Mesenchymal stem cell (in vitro differentiated cells and primary cell): ENCODE measurements around the gene TPSG1.
A peak's percentile ranks its signal among the peaks of the same experiment; 100 is the strongest.

Source experiments
- DNase-seq: peaks from one replicate; pipeline ENCODE4 v3.0.0-alpha.2; 2013
- H2AFZ ChIP-seq: one replicate; pipeline ENCODE4 v1.6.1; 2013; ENCODE audit warnings: low read depth, mild to moderate bottlenecking, control low read depth, inconsistent platforms, low read length, moderate library complexity
- H2AK5ac ChIP-seq: 2 replicates; pipeline ENCODE4 v1.6.1; 2013; ENCODE audit warnings: low read length, moderate library complexity, mild to moderate bottlenecking, inconsistent platforms; ENCODE audit not compliant: severe bottlenecking
- H2BK120ac ChIP-seq: one replicate; pipeline ENCODE4 v1.6.1; 2013; ENCODE audit warnings: low read depth, mild to moderate bottlenecking, inconsistent platforms, low read length, moderate library complexity
- H2BK12ac ChIP-seq, 2 experiments: one replicate each; pipeline ENCODE4 v1.6.1; 2013; ENCODE audit warnings: inconsistent platforms in 2 of 2, low read length in 2 of 2, mild to moderate bottlenecking in 2 of 2, moderate library complexity in 2 of 2, control low read depth in 1 of 2
- H2BK15ac ChIP-seq: one replicate; pipeline ENCODE4 v1.6.1; 2013; ENCODE audit warnings: mild to moderate bottlenecking, low read depth, inconsistent platforms; ENCODE audit not compliant: poor library complexity, severe bottlenecking
- H2BK5ac ChIP-seq: 2 replicates; pipeline ENCODE4 v1.6.1; 2013; ENCODE audit warnings: low read depth, mild to moderate bottlenecking, low read length, control low read depth, inconsistent platforms; ENCODE audit not compliant: poor library complexity, severe bottlenecking
- H3K14ac ChIP-seq, 2 experiments: one replicate each; pipeline ENCODE4 v1.6.1; 2013; ENCODE audit warnings: inconsistent platforms in 2 of 2, low read length in 2 of 2, control low read depth in 1 of 2, mild to moderate bottlenecking in 1 of 2, moderate library complexity in 1 of 2
- H3K18ac ChIP-seq, 2 experiments: one replicate each; pipeline ENCODE4 v1.6.1; 2013; ENCODE audit warnings: inconsistent platforms in 2 of 2, low read length in 2 of 2, control low read depth in 1 of 2, low read depth in 1 of 2, mild to moderate bottlenecking in 1 of 2
- H3K23ac ChIP-seq, 2 experiments: one replicate each; pipeline ENCODE4 v1.6.1; 2013; ENCODE audit warnings: inconsistent platforms in 2 of 2, low read length in 2 of 2, mild to moderate bottlenecking in 2 of 2, moderate library complexity in 2 of 2, control low read depth in 1 of 2
- H3K27ac ChIP-seq: 2 replicates; pipeline ENCODE4 v1.5.1; 2013; ENCODE audit warnings: mild to moderate bottlenecking, moderate library complexity, low read length, control low read depth, inconsistent platforms; ENCODE audit not compliant: poor library complexity, severe bottlenecking
- H3K27me3 ChIP-seq, 2 experiments: 2 replicates each; pipeline versions ENCODE4 v1.6.1 to v1.7.0; 2013; ENCODE audit warnings: low read length in 2 of 2, mild to moderate bottlenecking in 2 of 2, moderate library complexity in 2 of 2, control low read depth in 1 of 2, inconsistent platforms in 1 of 2; ENCODE audit not compliant: control insufficient read depth in 1 of 2, insufficient read depth in 1 of 2
- H3K36me3 ChIP-seq, 2 experiments: 2 replicates each; pipeline versions ENCODE4 v1.6.1 to v1.7.0; 2013; ENCODE audit warnings: low read length in 2 of 2, control low read depth in 1 of 2, inconsistent platforms in 1 of 2, low read depth in 1 of 2, mild to moderate bottlenecking in 1 of 2; ENCODE audit not compliant: insufficient read depth in 2 of 2, control insufficient read depth in 1 of 2
- H3K4ac ChIP-seq, 2 experiments: one replicate each; pipeline ENCODE4 v1.6.1; 2013; ENCODE audit warnings: inconsistent platforms in 2 of 2, low read length in 2 of 2, mild to moderate bottlenecking in 2 of 2, moderate library complexity in 2 of 2, control low read depth in 1 of 2, low read depth in 1 of 2
- H3K4me1 ChIP-seq: 2 replicates; pipeline ENCODE4 v1.6.1; 2013; ENCODE audit warnings: low read depth, low read length, control low read depth; ENCODE audit not compliant: control insufficient read depth, insufficient read depth
- H3K4me2 ChIP-seq: 2 replicates; pipeline ENCODE4 v1.6.1; 2013; ENCODE audit warnings: low read length, mild to moderate bottlenecking, inconsistent platforms; ENCODE audit not compliant: poor library complexity, severe bottlenecking
- H3K4me3 ChIP-seq, 2 experiments: 2 replicates each; pipeline versions ENCODE4 v1.5.1 to v1.7.0; 2013; ENCODE audit warnings: low read length in 2 of 2, mild to moderate bottlenecking in 2 of 2, control low read depth in 1 of 2, low read depth in 1 of 2; ENCODE audit not compliant: insufficient read depth in 1 of 2
- H3K79me1 ChIP-seq: replicated peaks from 2 replicates; pipeline ENCODE4 v1.6.1; 2013; ENCODE audit warnings: mild to moderate bottlenecking, control low read depth, low read length, inconsistent platforms; ENCODE audit not compliant: poor library complexity, severe bottlenecking
- H3K9ac ChIP-seq: 2 replicates; pipeline ENCODE4 v1.7.0; 2013; ENCODE audit warnings: mild to moderate bottlenecking, low read length, moderate library complexity
- H3K9me3 ChIP-seq: 2 replicates; pipeline ENCODE4 v1.7.0; 2013; ENCODE audit warnings: mild to moderate bottlenecking, low read length; ENCODE audit not compliant: control insufficient read depth
- H4K8ac ChIP-seq: one replicate; pipeline ENCODE4 v1.6.1; 2013; ENCODE audit warnings: inconsistent platforms, mild to moderate bottlenecking, low read length, moderate library complexity
- H4K91ac ChIP-seq: one replicate; pipeline ENCODE4 v1.6.1; 2013; ENCODE audit warnings: mild to moderate bottlenecking, low read length, inconsistent platforms
- WGBS: methylation state at CpG from one replicate; pipeline ENCODE4 v1.1.7; 2013; ENCODE audit warnings: mixed read lengths; 5-methylcytosine and 5-hydroxymethylcytosine counted together

The TPSG1 gene

DNA sequence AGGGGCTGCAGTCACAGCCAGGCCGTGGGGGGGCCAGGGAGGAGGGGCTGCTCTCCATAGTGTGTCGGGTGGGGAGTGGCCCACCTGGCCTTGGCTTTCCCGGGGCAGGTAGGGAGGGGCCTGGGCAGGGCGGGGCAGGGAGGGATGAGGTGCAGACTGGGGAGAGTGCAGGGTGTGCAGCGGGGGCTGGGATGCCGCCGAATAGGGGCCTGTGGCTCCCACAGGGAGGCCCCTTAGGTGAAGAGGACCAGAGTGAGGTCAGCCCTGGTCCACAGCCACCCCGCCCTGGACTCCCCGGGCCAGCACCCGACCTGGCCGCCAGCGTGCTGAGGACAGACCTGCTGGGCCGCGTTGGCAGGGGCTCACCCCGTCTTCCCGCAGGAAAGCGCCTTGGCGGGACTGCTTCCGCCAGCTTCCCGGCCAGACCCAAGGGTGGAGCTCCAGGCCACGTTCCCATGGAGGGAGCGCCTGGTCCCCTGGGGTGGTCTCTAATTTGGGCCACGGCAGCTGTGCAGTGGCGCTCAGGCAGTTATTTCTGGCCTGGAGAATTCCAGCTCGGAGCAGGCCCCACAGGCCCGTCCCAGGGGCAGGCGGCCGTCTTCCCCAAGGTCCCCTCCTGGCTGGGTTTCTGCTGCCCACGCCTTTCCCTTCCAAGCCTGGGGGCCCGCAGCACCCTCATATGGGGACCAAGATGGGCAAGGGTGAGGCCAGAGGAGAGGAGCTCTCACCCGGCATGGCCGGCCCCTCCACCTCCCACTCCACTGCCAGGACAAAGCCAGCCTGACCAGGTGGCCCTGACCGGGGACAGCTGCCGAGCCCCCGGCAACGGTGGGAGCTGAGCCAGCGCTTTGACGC lies 44.3 kb downstream of the TPSG1 start:
- Histone ChIP-seq H3K4ac (peak overlapping the region in 1 of 2 experiments; percentile 54), H3K9ac (no peak overlapping the region), H2BK15ac (peak overlapping the region; percentile 41), H3K79me1 (no peaks in the 10 kb centered on the region), H3K27me3 (peaks cover 3 to 36% of the 10 kb centered on the region in 2 experiments), H3K27ac (no peak overlapping the region), H2BK5ac (no peak overlapping the region), H2AK5ac (peak overlapping the region; percentile 49), H3K9me3 (no peaks in the 10 kb centered on the region), H3K4me3 (no peak overlapping the region), H4K8ac (no peak overlapping the region), H4K91ac (peak overlapping the region; percentile 48), H2BK120ac (no peak overlapping the region), H2AFZ (no peak overlapping the region), H3K14ac (no peak overlapping the region), H3K4me2 (no peak overlapping the region), H3K23ac (no peak overlapping the region), H3K18ac (peak overlapping the region in 1 of 2 experiments; percentile 34), H3K4me1 (peaks cover 60% of the 10 kb centered on the region), H3K36me3 (peaks cover 0 to 4% of the 10 kb centered on the region in 2 experiments), H2BK12ac (peak overlapping the region in 1 of 2 experiments; percentile 25)
- no peak for DNase-seq
- WGBS: 82% methylated on average over 38 of the region's 38 CpGs

DNA sequence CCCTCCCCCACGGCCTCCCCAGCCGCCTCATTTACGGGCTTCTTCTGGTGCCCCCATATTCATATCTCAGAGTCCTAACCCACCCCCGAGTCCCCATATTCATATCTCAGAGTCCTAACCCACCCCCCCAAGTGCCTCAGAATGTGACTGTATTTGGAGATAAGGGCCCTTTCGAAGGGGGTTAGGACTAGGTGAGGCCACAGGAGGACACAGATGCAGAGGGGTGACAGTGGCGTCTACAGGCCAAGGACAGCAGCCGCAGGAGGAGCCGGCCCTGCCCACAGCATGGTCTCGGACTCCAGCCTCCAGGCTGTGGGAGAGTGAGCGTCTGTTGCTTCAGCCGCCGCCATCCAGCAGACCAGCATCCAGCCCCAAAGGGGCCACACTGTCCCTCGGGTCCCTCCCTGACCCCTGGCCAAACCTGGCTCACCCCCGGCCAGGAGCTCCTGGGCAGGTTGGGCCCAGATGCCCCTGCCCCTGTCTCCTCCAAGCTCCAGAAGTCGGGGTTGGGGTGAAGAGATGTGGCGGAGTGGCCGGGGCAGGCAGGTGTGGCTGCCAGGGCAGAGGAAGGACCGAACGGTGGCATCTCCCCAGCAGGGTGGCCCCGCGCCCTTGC lies 46.7 kb downstream of the TPSG1 start:
- H3K79me1 ChIP-seq: no peaks in the 10 kb centered on the region
- H3K4ac ChIP-seq: no peak overlapping the region
- peak overlapping the region; percentile 57 for H2BK15ac ChIP-seq
- no peak overlapping the region for H3K18ac ChIP-seq
- no peak overlapping the region for H3K4me3 ChIP-seq
- no peak overlapping the region for H2BK12ac ChIP-seq
- H2AFZ ChIP-seq: no peak overlapping the region
- H2BK5ac ChIP-seq: no peak overlapping the region
- no peak overlapping the region for H4K91ac ChIP-seq
- no peak overlapping the region for H3K23ac ChIP-seq
- H3K9ac ChIP-seq: no peak overlapping the region
- peaks cover 3 to 27% of the 10 kb centered on the region in 2 experiments for H3K27me3 ChIP-seq
- H3K4me2 ChIP-seq: no peak overlapping the region
- H3K9me3 ChIP-seq: no peaks in the 10 kb centered on the region
- DNase-seq: no peak
- no peaks in the 10 kb centered on the region for H3K36me3 ChIP-seq
- no peak overlapping the region for H3K14ac ChIP-seq
- H3K27ac ChIP-seq: no peak overlapping the region
- 88% methylated on average over 17 of the region's 21 CpGs for WGBS
- no peak overlapping the region for H4K8ac ChIP-seq
- no peak overlapping the region for H2BK120ac ChIP-seq
- H3K4me1 ChIP-seq: peaks cover 67% of the 10 kb centered on the region
- no peak overlapping the region for H2AK5ac ChIP-seq

DNA sequence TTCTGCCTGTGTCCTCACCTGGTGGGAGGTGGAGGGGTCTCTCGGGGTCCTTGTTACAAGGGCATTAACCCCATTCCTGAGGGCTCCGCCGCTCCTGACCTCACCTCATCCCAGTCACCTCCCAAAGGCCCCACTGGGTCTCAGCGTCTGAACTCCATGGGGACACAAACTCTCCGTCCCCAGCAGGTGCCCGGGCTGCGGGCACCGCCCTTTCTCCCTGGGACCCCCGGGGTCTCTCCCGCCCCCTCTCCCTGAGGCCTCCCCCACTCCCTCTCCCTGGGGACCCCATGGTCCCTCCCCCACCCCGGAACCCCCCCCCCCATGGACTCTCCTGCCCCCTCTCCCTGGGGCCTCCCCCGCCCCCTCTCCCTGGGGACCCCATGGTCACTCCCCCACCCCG lies 47.3 kb downstream of the TPSG1 start:
- H3K79me1 ChIP-seq: no peaks in the 10 kb centered on the region
- no peak overlapping the region for H4K91ac ChIP-seq
- H3K27me3 ChIP-seq: peaks cover 3 to 29% of the 10 kb centered on the region in 2 experiments
- H4K8ac ChIP-seq: no peak overlapping the region
- H3K36me3 ChIP-seq: no peaks in the 10 kb centered on the region
- H3K14ac ChIP-seq: no peak overlapping the region
- DNase-seq: no peak
- no peak overlapping the region for H3K27ac ChIP-seq
- H3K23ac ChIP-seq: no peak overlapping the region
- no peak overlapping the region for H3K9ac ChIP-seq
- H3K4me3 ChIP-seq: no peak overlapping the region
- no peak overlapping the region for H2BK12ac ChIP-seq
- no peak overlapping the region for H3K18ac ChIP-seq
- H2BK120ac ChIP-seq: no peak overlapping the region
- no peak overlapping the region for H3K4me2 ChIP-seq
- no peak overlapping the region for H2BK5ac ChIP-seq
- no peak overlapping the region for H2BK15ac ChIP-seq
- H3K9me3 ChIP-seq: no peaks in the 10 kb centered on the region
- H3K4ac ChIP-seq: no peak overlapping the region
- WGBS: 95% methylated on average over 7 of the region's 13 CpGs
- H2AFZ ChIP-seq: no peak overlapping the region
- H2AK5ac ChIP-seq: no peak overlapping the region
- peaks cover 61% of the 10 kb centered on the region for H3K4me1 ChIP-seq

DNA sequence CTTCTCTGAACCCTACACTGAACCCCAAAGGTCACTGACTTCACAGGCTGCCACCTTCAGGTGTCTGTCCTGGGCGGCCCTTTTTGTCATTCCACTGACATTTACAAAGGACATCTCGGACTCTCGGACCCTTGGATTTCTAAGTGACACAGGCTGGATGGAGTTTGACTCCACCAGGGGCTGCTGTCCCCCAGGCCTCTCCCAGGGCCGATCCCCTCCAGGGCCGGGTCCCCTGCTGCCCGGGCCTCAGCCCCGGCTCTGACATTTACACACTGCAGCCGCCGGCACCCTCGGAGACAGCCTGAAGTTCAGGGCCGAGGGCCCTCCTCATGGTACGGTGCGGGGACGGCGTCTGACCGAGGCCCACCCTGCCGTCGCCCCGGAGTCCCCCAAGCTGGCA lies 48.0 kb downstream of the TPSG1 start:
- Histone ChIP-seq H3K27ac (no peak overlapping the region), H3K4me2 (no peak overlapping the region), H3K14ac (no peak overlapping the region), H2AK5ac (peak overlapping the region; percentile 27), H2BK120ac (no peak overlapping the region), H3K4me1 (peaks cover 60% of the 10 kb centered on the region), H4K91ac (no peak overlapping the region), H2BK5ac (peak overlapping the region; percentile 22), H3K27me3 (peaks cover 7 to 32% of the 10 kb centered on the region in 2 experiments), H4K8ac (no peak overlapping the region), H3K36me3 (no peaks in the 10 kb centered on the region), H3K18ac (no peak overlapping the region), H2AFZ (no peak overlapping the region), H2BK12ac (no peak overlapping the region), H3K4me3 (no peak overlapping the region), H3K23ac (no peak overlapping the region), H3K9me3 (no peaks in the 10 kb centered on the region), H2BK15ac (peak overlapping the region; percentile 34), H3K4ac (no peak overlapping the region), H3K79me1 (no peaks in the 10 kb centered on the region), H3K9ac (no peak overlapping the region)
- DNase-seq: no peak
- WGBS: 88% methylated on average over 19 of the region's 19 CpGs
